Fibroblast of lung (primary cell): Measurements from ENCODE around the gene TMEM151B. TPM values are rescaled to one million over a fixed set of nuclear protein-coding genes. Genes with fewer than 3 reads are reported as not detected.

Experiments used
- DNase-seq, 2 donors: peaks; one replicate each; pipeline versions ENCODE4 v3.0.0 to v3.0.0-alpha.2; 2010; ENCODE audit warnings: low read depth in 2 of 2
- H2AFZ ChIP-seq: 2 replicates; pipeline ENCODE4 v1.5.1; 2012; ENCODE audit warnings: low read length, control low read depth, inconsistent platforms
- H3K27ac ChIP-seq: 2 replicates; pipeline ENCODE4 v1.5.1; 2011; ENCODE audit warnings: low read length, control low read depth; ENCODE audit not compliant: insufficient read depth
- H3K27me3 ChIP-seq: 2 replicates; pipeline ENCODE4 v1.5.1; 2011; ENCODE audit warnings: mild to moderate bottlenecking, low read length; ENCODE audit not compliant: control insufficient read depth, insufficient read depth
- H3K36me3 ChIP-seq: 2 replicates; pipeline ENCODE4 v1.5.1; 2011; ENCODE audit warnings: low read length; ENCODE audit not compliant: control insufficient read depth, insufficient read depth
- H3K4me1 ChIP-seq: 2 replicates; pipeline ENCODE4 v1.5.1; 2011; ENCODE audit warnings: low read length; ENCODE audit not compliant: control insufficient read depth, insufficient read depth; ENCODE audit errors: extremely low read depth
- H3K4me2 ChIP-seq: 2 replicates; pipeline ENCODE4 v1.5.1; 2011; ENCODE audit warnings: low read length, control low read depth; ENCODE audit not compliant: insufficient read depth; ENCODE audit errors: extremely low read depth
- H3K4me3 ChIP-seq, 4 experiments: fragments of 200-600 bp in 1 of 4; sonication (generic) in 1 of 4; replicated peaks in 1 of 4; 2 replicates each; pipeline ENCODE4 v1.5.1; 2011 to 2016; ENCODE audit warnings: low read length in 4 of 4, low read depth in 3 of 4, mild to moderate bottlenecking in 3 of 4, control low read depth in 2 of 4, inconsistent platforms in 1 of 4, mixed read lengths in 1 of 4; ENCODE audit not compliant: insufficient read depth in 1 of 4; ENCODE audit errors: control extremely low read depth in 1 of 4
- H3K79me2 ChIP-seq: 2 replicates; pipeline ENCODE4 v1.5.1; 2012; ENCODE audit warnings: mild to moderate bottlenecking, low read length, inconsistent platforms; ENCODE audit not compliant: control insufficient read depth, insufficient read depth
- H3K9ac ChIP-seq: 2 replicates; pipeline ENCODE4 v1.5.1; 2011; ENCODE audit warnings: mild to moderate bottlenecking, low read length, control low read depth; ENCODE audit not compliant: insufficient read depth
- H3K9me3 ChIP-seq: 2 replicates; pipeline ENCODE4 v1.5.1; 2012; ENCODE audit warnings: low read depth, low read length; ENCODE audit not compliant: control insufficient read depth, insufficient read depth
- H4K20me1 ChIP-seq: 2 replicates; pipeline ENCODE4 v1.5.1; 2011; ENCODE audit warnings: low read length; ENCODE audit not compliant: control insufficient read depth, insufficient read depth; ENCODE audit errors: extremely low read depth
- CTCF ChIP-seq, 2 donors: IDR thresholded peaks in 1 of 2; conservative IDR thresholded peaks in 1 of 2; 1 replicate in 1 of 2; 2 replicates in 1 of 2; pipeline ENCODE4 v1.5.1; 2011 to 2012; ENCODE audit warnings: low read length in 2 of 2, control low read depth in 1 of 2, inconsistent platforms in 1 of 2, low read depth in 1 of 2, mild to moderate bottlenecking in 1 of 2
- EZH2 ChIP-seq: IDR thresholded peaks from 2 replicates; pipeline ENCODE4 v1.5.1; 2012; ENCODE audit warnings: low read length, control low read depth, mild to moderate bottlenecking; ENCODE audit errors: missing control alignments
- polyA plus RNA-seq, 2 donors: library from polyadenylated mRNA; depleted of rRNA in 1 of 2; stranded (reverse) in 1 of 2; unstranded in 1 of 2; fragments of >200 nt; gene quantifications; 2 replicates each; pipeline ENCODE4 v1.2.1, GENCODE V29; 2011 to 2012; ENCODE audit warnings: missing spikeins in 1 of 2
- total RNA-seq: library from RNA; depleted of rRNA; stranded (reverse); fragments of >200 nt; gene quantifications from 2 replicates; pipeline ENCODE4 v1.2.1, GENCODE V29; 2014

TMEM151B gene
- total and polyA plus RNA-seq, 2 donors (not counting 1 experiment from before 2014, with no cell fraction given) = under 0.01 TPM; not detected in 1

DNA sequence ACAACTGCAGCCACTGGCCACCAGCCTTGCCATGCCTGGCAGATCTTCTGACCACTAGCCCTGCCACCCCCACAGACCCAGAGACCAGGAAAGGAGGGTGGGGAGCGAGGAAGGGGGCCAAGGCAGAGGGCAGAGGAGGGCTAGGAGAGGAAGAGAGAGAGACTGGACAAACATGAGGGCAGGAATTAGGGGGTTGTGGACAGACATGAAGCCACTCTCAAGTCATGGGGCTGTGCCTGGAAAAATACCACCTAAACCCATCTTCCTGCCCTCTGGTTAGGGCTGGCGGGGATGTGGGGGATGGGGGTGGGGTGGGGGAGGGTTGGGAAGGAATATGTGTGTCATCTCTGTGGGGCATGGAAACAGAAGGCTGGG lies 48.3 kb upstream of the TMEM151B start:
- H3K4me2 ChIP-seq = peak overlapping the region; percentile 13
- no peak overlapping the region for H3K4me3 ChIP-seq
- no peaks in the 10 kb centered on the region for H3K36me3 ChIP-seq
- peaks cover 26% of the 10 kb centered on the region for H3K4me1 ChIP-seq
- DNase-seq = no peak
- H4K20me1 ChIP-seq = no peaks in the 10 kb centered on the region
- H3K27ac ChIP-seq = no peak overlapping the region
- TF ChIP-seq EZH2 = no peak
- TF ChIP-seq CTCF (conservative IDR thresholded peaks at IDR 0.05 in 1 of 2, IDR thresholded peaks at IDR 0.05 in 1 of 2; ENCODE audit: low read depth in 1 of 2, low read length in 2 of 2) = no peak
- H2AFZ ChIP-seq = no peak overlapping the region
- no peaks in the 10 kb centered on the region for H3K27me3 ChIP-seq
- no peaks in the 10 kb centered on the region for H3K9me3 ChIP-seq
- peaks cover 4% of the 10 kb centered on the region for H3K79me2 ChIP-seq
- no peak overlapping the region for H3K9ac ChIP-seq

- Histone ChIP-seq H3K27me3 (no peaks in the 10 kb centered on the region), H2AFZ (peak overlapping the region; percentile 64), H3K4me1 (peaks cover 25% of the 10 kb centered on the region), H3K79me2 (peaks cover 4% of the 10 kb centered on the region), H4K20me1 (no peaks in the 10 kb centered on the region), H3K4me3 (peak overlapping the region; percentile 20 to 61 (median 33)), H3K9me3 (no peaks in the 10 kb centered on the region), H3K9ac (no peak overlapping the region), H3K36me3 (no peaks in the 10 kb centered on the region), H3K4me2 (peak overlapping the region; percentile 67), H3K27ac (no peak overlapping the region)
- TF ChIP-seq EZH2 = no peak
- TF ChIP-seq CTCF (conservative IDR thresholded peaks at IDR 0.05 in 1 of 2, IDR thresholded peaks at IDR 0.05 in 1 of 2; ENCODE audit: low read depth in 1 of 2, low read length in 2 of 2) = no peak
- no peak for DNase-seq
These were observed 47.5 kb upstream of the TMEM151B start for GRCh38 chr6:44222486-44223318.

- Histone ChIP-seq H2AFZ (peak within 1 kb of the TSS; percentile 64), H3K9ac (peak within 1 kb of the TSS; percentile 16), H3K4me1 (peaks cover 25% of the 10 kb centered on the region), H3K9me3 (no peaks in the 10 kb centered on the region), H4K20me1 (no peaks in the 10 kb centered on the region), H3K27me3 (no peaks in the 10 kb centered on the region), H3K36me3 (no peaks in the 10 kb centered on the region), H3K4me3 (peak within 1 kb of the TSS; percentile 41 to 61 (median 58)), H3K4me2 (peak within 1 kb of the TSS; percentile 76), H3K27ac (no peak within 1 kb of the TSS), H3K79me2 (peaks cover 4% of the 10 kb centered on the region)
- no peak for TF ChIP-seq CTCF (conservative IDR thresholded peaks at IDR 0.05 in 1 of 2, IDR thresholded peaks at IDR 0.05 in 1 of 2; ENCODE audit: low read depth in 1 of 2, low read length in 2 of 2)
- no peak for TF ChIP-seq EZH2
- DNase-seq = peak; percentile 25 to 47
These were observed 46.8 kb upstream of the TMEM151B start, which contains the start of gene SLC29A1 for GRCh38 chr6:44223319-44224028. TSS of gene SLC29A1 (plus strand) at chr6:44223595. CDS start at chr6:44227314, 3,719 bp downstream.
